GM19438 (cell line): Measurements from ENCODE around the gene ADCY4.
A peak's percentile ranks its signal among the peaks of the same experiment; 100 is the strongest.
"Not testable (repeated sequence)": the region's sequence is repeated elsewhere in the genome, so short reads cannot be mapped to it uniquely, and the experiment has no call there.

Source experiments
- ATAC-seq: cut with Tn5 transposase; IDR thresholded peaks from one replicate; pipeline ENCODE4 v1.9.1; 2021; ENCODE audit warnings: low read depth; ENCODE audit not compliant: unreplicated experiment

ADCY4 gene

GRCh38 chr14:24340606-24341005, 5.7 kb upstream of the ADCY4 start:
- no peak for ATAC-seq

- peak; percentile 96 for ATAC-seq
Observed at GRCh38 chr14:24339284-24340151, 4.6 kb upstream of the ADCY4 start, which contains the start of gene RIPK3. RIPK3 (minus strand) TSS chr14:24339991; CDS start chr14:24339826, 165 bp downstream.

GRCh38 chr14:24338843-24339242, 4.0 kb upstream of the ADCY4 start:
- no peak for ATAC-seq

- ATAC-seq = no peak
Observed at GRCh38 chr14:24337824-24338175, 2.9 kb upstream of the ADCY4 start.

GRCh38 chr14:24337144-24337823, 2.4 kb upstream of the ADCY4 start:
- no peak for ATAC-seq

- no peak for ATAC-seq
Observed at GRCh38 chr14:24335461-24336171, 745 bp upstream of the ADCY4 start.

- ATAC-seq = peak; percentile 92
Observed at GRCh38 chr14:24332268-24332993, 2.4 kb downstream of the ADCY4 start.

- no peak for ATAC-seq
Observed at GRCh38 chr14:24331731-24332267, 3.1 kb downstream of the ADCY4 start.

GRCh38 chr14:24330973-24331674, 3.7 kb downstream of the ADCY4 start:
- no peak for ATAC-seq

GRCh38 chr14:24329736-24330135, 5.1 kb downstream of the ADCY4 start:
- no peak for ATAC-seq

- ATAC-seq = no peak
Observed at GRCh38 chr14:24329073-24329663, 5.7 kb downstream of the ADCY4 start.

- ATAC-seq = not testable (repeated sequence)
Observed at GRCh38 chr14:24327914-24328313, 7.0 kb downstream of the ADCY4 start.

GRCh38 chr14:24327303-24327702, 7.6 kb downstream of the ADCY4 start:
- no peak for ATAC-seq

- ATAC-seq = no peak
Observed at GRCh38 chr14:24325963-24326362, 8.9 kb downstream of the ADCY4 start.

- ATAC-seq = no peak
Observed at GRCh38 chr14:24325041-24325530, 9.8 kb downstream of the ADCY4 start.

- ATAC-seq = no peak
Observed at GRCh38 chr14:24324024-24324423, 10.8 kb downstream of the ADCY4 start.

GRCh38 chr14:24323341-24323740, 11.5 kb downstream of the ADCY4 start:
- ATAC-seq = no peak

GRCh38 chr14:24322672-24323071, 12.2 kb downstream of the ADCY4 start:
- ATAC-seq = no peak
